GM23338 (cell line): ENCODE data around the gene CLTA. TPM values are rescaled to one million over a fixed set of nuclear protein-coding genes. Genes with fewer than 3 reads are reported as not detected.

Experiments used
- ATAC-seq: fragments of 200-7000 bp; cut with Tn5 transposase; 3 replicates; pipeline ENCODE4 v1.9.1; 2020
- DNase-seq: peaks from one replicate; pipeline ENCODE4 v3.0.0-alpha.2; 2015; ENCODE audit warnings: low spot score
- H2AFZ ChIP-seq: fragments of 200-600 bp; sonication (generic); 2 replicates; pipeline ENCODE4 v1.8.0; 2016; ENCODE audit warnings: antibody characterized with exemption, mild to moderate bottlenecking, moderate library complexity
- H3F3A ChIP-seq: fragments of 200-600 bp; sonication (generic); replicated peaks from 2 replicates; pipeline ENCODE4 v1.8.0; 2017; ENCODE audit warnings: antibody characterized with exemption, mixed run types, low read depth
- H3K27ac ChIP-seq: fragments of 200-600 bp; sonication (generic); 2 replicates; pipeline ENCODE4 v1.6.1; 2016; ENCODE audit warnings: low read depth
- H3K27me3 ChIP-seq: fragments of 200-600 bp; sonication (generic); 2 replicates; pipeline ENCODE4 v1.8.0; 2016; ENCODE audit warnings: mild to moderate bottlenecking, mixed run types, moderate library complexity; ENCODE audit not compliant: insufficient read depth
- H3K36me3 ChIP-seq: fragments of 200-600 bp; sonication (generic); 2 replicates; pipeline ENCODE4 v1.8.0; 2016; ENCODE audit warnings: mild to moderate bottlenecking; ENCODE audit not compliant: insufficient read depth
- H3K4me1 ChIP-seq: fragments of 200-600 bp; sonication (generic); 2 replicates; pipeline ENCODE4 v1.8.0; 2016; ENCODE audit warnings: mild to moderate bottlenecking, moderate library complexity; ENCODE audit not compliant: insufficient read depth
- H3K4me2 ChIP-seq: fragments of 200-600 bp; sonication (generic); 2 replicates; pipeline ENCODE4 v1.7.1; 2017; ENCODE audit warnings: mixed run types
- H3K4me3 ChIP-seq: fragments of 200-600 bp; sonication (generic); 2 replicates; pipeline ENCODE4 v1.6.1; 2016; ENCODE audit warnings: mixed run types
- H3K79me2 ChIP-seq: fragments of 200-600 bp; sonication (generic); replicated peaks from 2 replicates; pipeline ENCODE4 v1.8.0; 2017; ENCODE audit warnings: mild to moderate bottlenecking; ENCODE audit not compliant: insufficient read depth
- H3K9me2 ChIP-seq: fragments of 200-600 bp; sonication (generic); 2 replicates; pipeline ENCODE4 v1.8.0; 2017; ENCODE audit not compliant: insufficient read depth
- H4K20me1 ChIP-seq: fragments of 200-600 bp; sonication (generic); replicated peaks from 2 replicates; pipeline ENCODE4 v1.8.0; 2017; ENCODE audit warnings: mild to moderate bottlenecking; ENCODE audit not compliant: insufficient read depth
- H3K27ac Mint-ChIP-seq: 2 replicates; pipeline ENCODE4 v1.8.0; 2020; ENCODE audit warnings: inconsistent platforms, mild to moderate bottlenecking, moderate library complexity, mixed read lengths
- H3K27me3 Mint-ChIP-seq: 3 replicates; pipeline ENCODE4 v1.8.0; 2022; ENCODE audit warnings: low read depth, mild to moderate bottlenecking, moderate library complexity, mixed read lengths, inconsistent platforms; ENCODE audit not compliant: insufficient read depth, poor library complexity
- H3K36me3 Mint-ChIP-seq: 3 replicates; pipeline ENCODE4 v1.8.0; 2021; ENCODE audit warnings: low read depth, mild to moderate bottlenecking, inconsistent platforms, moderate library complexity, mixed read lengths
- H3K4me1 Mint-ChIP-seq: 3 replicates; pipeline ENCODE4 v1.8.0; 2020; ENCODE audit warnings: mild to moderate bottlenecking, inconsistent platforms, mixed read lengths
- H3K4me3 Mint-ChIP-seq: 3 replicates; pipeline ENCODE4 v1.8.0; 2021; ENCODE audit warnings: moderate library complexity, mild to moderate bottlenecking, inconsistent platforms, mixed read lengths
- H3K9me3 Mint-ChIP-seq: 3 replicates; pipeline ENCODE4 v1.8.0; 2020; ENCODE audit warnings: moderate library complexity, mild to moderate bottlenecking, inconsistent platforms, mixed read lengths
- CREB1 ChIP-seq: fragments of 250-450 bp; sonication (Bioruptor Pico); IDR thresholded peaks from 2 replicates; pipeline ENCODE4 v1.5.0; 2020; ENCODE audit warnings: low read depth, mild to moderate bottlenecking, moderate library complexity
- CTCF ChIP-seq, 2 experiments: fragments of 200-600 bp in 1 of 2; sonication (generic) in 1 of 2; conservative IDR thresholded peaks; 2 replicates each; pipeline versions ENCODE4 v1.5.1 to v1.6.1; 2016 to 2017; ENCODE audit warnings: antibody characterized with exemption in 2 of 2, low read depth in 2 of 2, mild to moderate bottlenecking in 2 of 2, moderate library complexity in 1 of 2
- ETS1 ChIP-seq: IDR thresholded peaks from 2 replicates; pipeline ENCODE4 v1.6.1; 2016; ENCODE audit warnings: antibody characterized with exemption
- EZH2 ChIP-seq: fragments of 200-600 bp; sonication (generic); IDR thresholded peaks from one replicate; pipeline ENCODE4 v1.8.0; 2017; ENCODE audit warnings: antibody characterized with exemption, mild to moderate bottlenecking, low read depth; ENCODE audit not compliant: unreplicated experiment
- EZH2phosphoT487 ChIP-seq: fragments of 200-600 bp; sonication (generic); IDR thresholded peaks from one replicate; pipeline ENCODE4 v1.8.1; 2018; ENCODE audit warnings: antibody characterized with exemption; ENCODE audit not compliant: unreplicated experiment
- JUNB ChIP-seq: IDR thresholded peaks from one replicate; pipeline ENCODE4 v1.6.1; 2016; ENCODE audit warnings: antibody characterized with exemption; ENCODE audit not compliant: unreplicated experiment
- NANOG ChIP-seq: IDR thresholded peaks from 2 replicates; pipeline ENCODE4 v1.6.1; 2016; ENCODE audit warnings: antibody characterized with exemption, borderline replicate concordance
- POLR2AphosphoS5 ChIP-seq: IDR thresholded peaks from 2 replicates; pipeline ENCODE4 v1.6.1; 2016; ENCODE audit warnings: antibody characterized with exemption, low read depth
- REST ChIP-seq: IDR thresholded peaks from one replicate; pipeline ENCODE4 v1.6.1; 2018; ENCODE audit warnings: antibody characterized with exemption; ENCODE audit not compliant: unreplicated experiment
- STAT1 ChIP-seq: IDR thresholded peaks from one replicate; pipeline ENCODE4 v1.6.1; 2016; ENCODE audit warnings: antibody characterized with exemption; ENCODE audit not compliant: unreplicated experiment
- ZNF114 ChIP-seq: fragments of 250-450 bp; sonication (Bioruptor Pico); IDR thresholded peaks from 2 replicates; pipeline ENCODE4 v1.5.0; 2020; ENCODE audit warnings: mild to moderate bottlenecking, moderate library complexity
- ZNF462 ChIP-seq: fragments of 250-450 bp; sonication (Bioruptor Pico); IDR thresholded peaks from 2 replicates; pipeline ENCODE4 v1.5.0; 2020; ENCODE audit warnings: mild to moderate bottlenecking, moderate library complexity
- polyA plus RNA-seq: library from polyadenylated mRNA; unstranded; fragments of >200 nt; fragmentation: Nextera tagmentation; extraction: Ambion mirVana; gene quantifications from 2 replicates; pipeline ENCODE4 v1.2.1, GENCODE V29; 2016
- total RNA-seq: library from RNA; depleted of rRNA; stranded (reverse); fragments of >200 nt; shearing (Covaris generic); gene quantifications from 2 replicates; pipeline ENCODE4 v1.2.3, GENCODE V29; 2014

CLTA gene
- total and polyA plus RNA-seq, 2 experiments from 2014 or later: 223 to 259 TPM

GRCh38 chr9:36207016-36207415 is 16.3 kb downstream of the CLTA start (continued):
- TF ChIP-seq ZNF462 (CRISPR knock-in tag) (no peak), ETS1 (no peak), JUNB (no peak), NANOG (no peak), CREB1 (CRISPR knock-in tag) (no peak), STAT1 (no peak), POLR2AphosphoS5 (no peak)

- Histone ChIP-seq H2AFZ (no peak overlapping the region), H4K20me1 (peaks cover 71% of the 10 kb centered on the region), H3K79me2 (peaks cover 80% of the 10 kb centered on the region), H3K27ac (no peak overlapping the region), H3K4me2 (no peak overlapping the region), H3K36me3 (peaks cover 71% of the 10 kb centered on the region), H3K4me3 (no peak overlapping the region), H3K9me2 (no peaks in the 10 kb centered on the region), H3K27me3 (no peaks in the 10 kb centered on the region), H3F3A (peaks cover 2% of the 10 kb centered on the region; the same call in 1 of the 2 replicates), H3K4me1 (no peaks in the 10 kb centered on the region)
- Mint-ChIP-seq H3K9me3 (no peaks in the 10 kb centered on the region), H3K36me3 (peaks cover 97% of the 10 kb centered on the region), H3K27ac (peak overlapping the region; percentile 77; the same call in 1 of the 2 replicates), H3K27me3 (peaks cover 6% of the 10 kb centered on the region), H3K4me1 (no peaks in the 10 kb centered on the region), H3K4me3 (no peak overlapping the region)
- ATAC-seq (no peak), DNase-seq (no peak)
- TF ChIP-seq EZH2 (no peak), ETS1 (no peak), CTCF (conservative IDR thresholded peaks at IDR 0.05; ENCODE audit: low read depth in 2 of 2) (no peak), CREB1 (CRISPR knock-in tag) (no peak), REST (no peak), ZNF114 (no peak), POLR2AphosphoS5 (no peak), EZH2phosphoT487 (no peak)
Observed at GRCh38 chr9:36207546-36208012, 16.9 kb downstream of the CLTA start.
